Measurements from ENCODE around the gene DTX3. TPM values are rescaled to one million over a fixed set of nuclear protein-coding genes. Genes with fewer than 3 reads are reported as not detected.

DTX3 gene
- total and polyA plus RNA-seq, 2 of the 13 experiments (the other 11 are each of a cell fraction or from before 2014, with no cell fraction given): 9.0 to 27.2 TPM

DNA sequence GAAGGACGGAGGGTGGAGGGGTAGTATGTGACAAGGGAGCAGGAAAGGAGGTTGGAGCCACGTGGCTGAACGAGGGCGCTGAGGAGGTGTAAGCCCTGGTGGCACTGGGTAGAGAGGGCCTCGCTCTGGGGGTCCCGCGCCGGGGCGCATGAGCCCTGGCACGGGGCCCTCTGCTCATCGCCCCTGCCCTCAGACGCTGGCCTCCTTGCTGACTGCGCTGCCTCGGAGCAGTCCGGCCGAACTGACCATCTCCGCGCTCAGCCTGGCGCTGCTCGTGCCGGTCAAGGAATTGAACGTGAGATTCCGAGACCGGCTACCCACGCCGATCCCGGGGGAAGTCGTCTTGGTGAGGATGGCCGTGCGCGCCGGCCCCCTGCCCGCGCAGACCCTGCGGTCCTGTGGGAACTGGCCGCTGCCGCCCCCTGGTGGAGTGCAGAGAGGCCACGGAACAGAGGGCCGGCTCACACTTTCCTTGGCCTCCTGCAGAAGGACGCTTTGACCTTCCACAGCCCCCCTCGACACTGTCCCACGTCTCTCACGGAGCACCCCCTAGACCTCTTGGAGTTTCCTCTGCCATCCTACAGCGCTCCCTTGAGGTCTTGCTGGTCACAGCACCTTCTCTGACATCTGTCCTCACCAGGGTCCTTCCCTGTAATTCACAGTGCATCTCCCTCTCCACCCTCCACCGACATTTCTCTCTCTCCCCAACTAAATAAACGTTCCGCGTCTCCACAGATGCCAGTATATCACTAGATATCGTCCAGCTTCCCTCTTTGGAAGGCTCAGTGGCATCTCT, 17.1 kb downstream of the DTX3 start (continued):
- no peak for TF ChIP-seq ATF4 (CRISPR knock-in tag; IDR thresholded peaks at IDR 0.05)
- TF ChIP-seq, protein P1, sequence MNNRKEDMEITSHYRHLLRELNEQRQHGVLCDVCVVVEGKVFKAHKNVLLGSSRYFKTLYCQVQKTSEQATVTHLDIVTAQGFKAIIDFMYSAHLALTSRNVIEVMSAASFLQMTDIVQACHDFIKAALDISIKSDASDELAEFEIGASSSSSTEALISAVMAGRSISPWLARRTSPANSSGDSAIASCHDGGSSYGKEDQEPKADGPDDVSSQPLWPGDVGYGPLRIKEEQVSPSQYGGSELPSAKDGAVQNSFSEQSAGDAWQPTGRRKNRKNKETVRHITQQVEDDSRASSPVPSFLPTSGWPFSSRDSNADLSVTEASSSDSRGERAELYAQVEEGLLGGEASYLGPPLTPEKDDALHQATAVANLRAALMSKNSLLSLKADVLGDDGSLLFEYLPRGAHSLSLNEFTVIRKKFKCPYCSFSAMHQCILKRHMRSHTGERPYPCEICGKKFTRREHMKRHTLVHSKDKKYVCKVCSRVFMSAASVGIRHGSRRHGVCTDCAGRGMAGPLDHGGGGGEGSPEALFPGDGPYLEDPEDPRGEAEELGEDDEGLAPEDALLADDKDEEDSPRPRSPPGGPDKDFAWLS (CRISPR knock-in tag; IDR thresholded peaks at IDR 0.05; ENCODE audit: borderline replicate concordance): no peak
- TF ChIP-seq ZSCAN25 (CRISPR knock-in tag; IDR thresholded peaks at IDR 0.05): no peak
- TF ChIP-seq FOSL2 (CRISPR knock-in tag; IDR thresholded peaks at IDR 0.05): no peak
- no peak; the same call in 1 of the 2 replicates for TF ChIP-seq MYC (CRISPR knock-in tag; IDR thresholded peaks at IDR 0.05; ENCODE audit: borderline replicate concordance)
- no peak for TF ChIP-seq JARID2 (CRISPR knock-in tag; IDR thresholded peaks at IDR 0.05; ENCODE audit: insufficient replicate concordance)
- no peak for TF ChIP-seq BCLAF1 (IDR thresholded peaks at IDR 0.05)
- no peak for TF ChIP-seq GFI1 (CRISPR knock-in tag; IDR thresholded peaks at IDR 0.05; ENCODE audit: borderline replicate concordance)
- TF ChIP-seq TP53 (CRISPR knock-in tag; conservative IDR thresholded peaks at IDR 0.05): no peak
- no peak for TF ChIP-seq ZFP62 (CRISPR knock-in tag; IDR thresholded peaks at IDR 0.05)
- TF ChIP-seq CHD4 (IDR thresholded peaks at IDR 0.05; ENCODE audit: borderline replicate concordance, low read length): no peak
- no peak; the same call in 1 of the 2 replicates for TF ChIP-seq MYNN (CRISPR knock-in tag; IDR thresholded peaks at IDR 0.05; ENCODE audit: low read depth)
- no peak for TF ChIP-seq SMAD3 (CRISPR knock-in tag; IDR thresholded peaks at IDR 0.05)
- no peak for TF ChIP-seq FOXA1 (IDR thresholded peaks at IDR 0.05)
- TF ChIP-seq FOXA1 (CRISPR knock-in tag; IDR thresholded peaks at IDR 0.05): no peak
- no peak for TF ChIP-seq ARID2 (CRISPR knock-in tag; IDR thresholded peaks at IDR 0.05; ENCODE audit: borderline replicate concordance)
- TF ChIP-seq SNAPC4 (CRISPR knock-in tag; IDR thresholded peaks at IDR 0.05): no peak

Measured in HepG2 (cell line).